GM12875 (cell line): ENCODE results near the gene HAS3.

Experiments
- H3K4me3 ChIP-seq: one replicate; pipeline ENCODE4 v1.5.1; 2011; ENCODE audit warnings: low read depth, low read length, control low read depth
- CTCF ChIP-seq: IDR thresholded peaks from 2 replicates; pipeline ENCODE4 v1.5.1; 2011; ENCODE audit warnings: low read depth, mild to moderate bottlenecking, control low read depth, inconsistent platforms, low read length, moderate library complexity, borderline replicate concordance; ENCODE audit not compliant: insufficient read depth

HAS3 gene

GRCh38 chr16:69064764-69065313, 40.6 kb upstream of the HAS3 start:
- H3K4me3 ChIP-seq, result no peak overlapping the region
- TF ChIP-seq CTCF, result no peak

GRCh38 chr16:69069504-69069903, 35.9 kb upstream of the HAS3 start:
- no peak overlapping the region for H3K4me3 ChIP-seq
- TF ChIP-seq CTCF, result no peak

- H3K4me3 ChIP-seq, result no peak overlapping the region
- TF ChIP-seq CTCF, result no peak
Measured at GRCh38 chr16:69071036-69071435, 34.4 kb upstream of the HAS3 start.

- no peak overlapping the region for H3K4me3 ChIP-seq
- no peak for TF ChIP-seq CTCF
Measured at GRCh38 chr16:69072640-69072974, 32.8 kb upstream of the HAS3 start.

GRCh38 chr16:69073181-69073702, 32.2 kb upstream of the HAS3 start:
- TF ChIP-seq CTCF, result no peak
- no peak overlapping the region for H3K4me3 ChIP-seq

GRCh38 chr16:69077251-69077650, 28.2 kb upstream of the HAS3 start:
- no peak for TF ChIP-seq CTCF
- H3K4me3 ChIP-seq, result no peak overlapping the region

- no peak overlapping the region for H3K4me3 ChIP-seq
Measured at GRCh38 chr16:69078073-69078472, 27.4 kb upstream of the HAS3 start.

More at GRCh38 chr16:69078073-69078472, 27.4 kb upstream of the HAS3 start:
- TF ChIP-seq CTCF, result no peak
